Activated naive CD4-positive, alpha-beta T cell treated with anti-CD3 and anti-CD28 coated beads, Interleukin-2, amount 50 U/mL, for 72 hours (primary cell): ENCODE results near the gene OCA2. TPM values are rescaled to one million over a fixed set of nuclear protein-coding genes. Genes with fewer than 3 reads are reported as not detected.

Source experiments
- ATAC-seq, 2 donors: fragments of 150-1000 bp; cut with Tn5 transposase; 2 replicates each; pipeline ENCODE4 v1.10.0; 2021; ENCODE audit warnings: mild to moderate bottlenecking in 2 of 2, moderate library complexity in 2 of 2
- DNase-seq, 2 donors: peaks; one replicate each; pipeline ENCODE4 v3.0.0; 2021 to 2022; ENCODE audit warnings: low spot score in 2 of 2
- H3K27ac Mint-ChIP-seq, 2 donors: one replicate each; pipeline ENCODE4 v1.8.0; 2022; ENCODE audit warnings: mild to moderate bottlenecking in 2 of 2, mixed read lengths in 2 of 2
- H3K36me3 Mint-ChIP-seq, 2 donors: one replicate each; pipeline ENCODE4 v1.8.0; 2022; ENCODE audit warnings: mixed read lengths in 2 of 2
- H3K9me3 Mint-ChIP-seq, 2 donors: one replicate each; pipeline ENCODE4 v1.8.0; 2022; ENCODE audit warnings: mixed read lengths in 2 of 2
- total RNA-seq, 2 donors: library from RNA; stranded (reverse); gene quantifications; one replicate each; pipeline ENCODE4 v1.2.3, GENCODE V29; 2022

Gene OCA2
- total RNA-seq, 2 donors from 2014 or later, result not detected

DNA sequence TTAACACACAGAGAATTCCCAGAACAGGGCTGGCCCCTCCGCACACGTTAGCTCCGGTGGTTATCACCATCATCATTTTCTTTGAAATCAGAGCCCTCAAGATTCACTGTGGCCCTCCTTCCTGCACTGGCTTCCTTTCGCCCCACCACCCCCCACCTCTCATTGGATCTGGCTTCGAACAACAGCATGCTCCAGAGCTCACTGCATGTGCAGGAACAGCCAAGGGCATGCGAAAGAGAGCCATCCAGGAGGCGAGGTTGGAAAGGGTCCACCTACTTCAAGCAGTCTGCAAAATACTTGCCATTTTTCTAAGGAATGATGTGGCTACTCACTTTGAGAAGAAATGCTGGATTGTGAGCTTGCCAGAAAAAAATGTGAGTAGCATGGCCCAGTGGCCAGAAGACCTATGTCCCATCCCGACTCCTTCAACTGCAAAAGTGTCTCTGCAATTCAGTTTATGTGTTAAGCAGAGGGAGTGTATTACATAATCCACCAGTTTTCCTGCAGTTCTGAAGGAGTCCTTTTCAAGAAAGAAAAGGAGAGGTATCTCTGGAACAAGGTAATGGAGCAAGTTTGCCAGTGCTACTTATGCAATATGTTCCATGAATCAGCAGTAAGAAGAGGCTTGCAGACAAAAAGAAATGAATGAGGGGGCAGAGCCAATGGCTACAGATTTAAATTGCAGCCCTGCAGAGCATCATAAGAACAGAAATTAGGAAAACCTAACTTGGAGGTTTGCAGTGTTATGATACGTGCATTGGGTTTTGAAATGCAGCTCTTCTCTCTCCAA lies 92.8 kb downstream of the OCA2 start:
- Mint-ChIP-seq H3K27ac (no peak overlapping the region), H3K36me3 (no peaks in the 10 kb centered on the region), H3K9me3 (peaks cover 5 to 9% of the 10 kb centered on the region in 2 donors)
- ATAC-seq, result no peak
- DNase-seq, result no peak

- Mint-ChIP-seq H3K27ac (no peak overlapping the region), H3K9me3 (peaks cover 5 to 9% of the 10 kb centered on the region in 2 donors), H3K36me3 (no peaks in the 10 kb centered on the region)
- DNase-seq, result no peak
- ATAC-seq, result no peak
Measured at GRCh38 chr15:28005004-28005527, 94.0 kb downstream of the OCA2 start.

- Mint-ChIP-seq H3K9me3 (peaks cover 5 to 9% of the 10 kb centered on the region in 2 donors), H3K36me3 (no peaks in the 10 kb centered on the region), H3K27ac (no peak overlapping the region)
- DNase-seq (no peak), ATAC-seq (no peak)
Measured at GRCh38 chr15:28004143-28005003, 94.7 kb downstream of the OCA2 start.

GRCh38 chr15:28003302-28004037 lies 95.6 kb downstream of the OCA2 start:
- H3K36me3 Mint-ChIP-seq, result no peaks in the 10 kb centered on the region

DNA sequence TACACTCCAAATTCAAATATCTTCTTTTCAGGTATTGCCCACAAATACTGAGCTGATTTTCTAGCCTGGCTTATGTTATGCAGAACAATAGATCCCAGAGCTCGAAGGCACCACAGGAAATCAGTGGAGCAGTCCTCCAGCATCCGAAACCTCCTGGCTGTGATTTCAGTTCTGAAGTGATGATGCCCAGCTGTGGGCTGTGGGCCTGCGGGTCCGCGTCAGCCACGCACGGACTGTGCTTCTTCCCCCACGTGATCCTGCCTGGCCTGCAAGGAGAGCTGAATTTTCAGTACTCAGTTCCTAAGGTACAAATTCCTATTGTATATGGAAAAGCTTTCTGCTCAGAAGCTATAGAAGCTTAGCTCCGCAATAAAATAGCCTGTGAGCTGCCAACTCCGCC lies 96.2 kb downstream of the OCA2 start:
- ATAC-seq, result no peak
- Mint-ChIP-seq H3K27ac (no peak overlapping the region), H3K9me3 (peaks cover 4 to 9% of the 10 kb centered on the region in 2 donors), H3K36me3 (no peaks in the 10 kb centered on the region)
- DNase-seq, result no peak

More at GRCh38 chr15:28003302-28004037, 95.6 kb downstream of the OCA2 start:
- ATAC-seq (no peak), DNase-seq (no peak)
- Mint-ChIP-seq H3K9me3 (peaks cover 8 to 9% of the 10 kb centered on the region in 2 donors), H3K27ac (no peak overlapping the region)

DNA sequence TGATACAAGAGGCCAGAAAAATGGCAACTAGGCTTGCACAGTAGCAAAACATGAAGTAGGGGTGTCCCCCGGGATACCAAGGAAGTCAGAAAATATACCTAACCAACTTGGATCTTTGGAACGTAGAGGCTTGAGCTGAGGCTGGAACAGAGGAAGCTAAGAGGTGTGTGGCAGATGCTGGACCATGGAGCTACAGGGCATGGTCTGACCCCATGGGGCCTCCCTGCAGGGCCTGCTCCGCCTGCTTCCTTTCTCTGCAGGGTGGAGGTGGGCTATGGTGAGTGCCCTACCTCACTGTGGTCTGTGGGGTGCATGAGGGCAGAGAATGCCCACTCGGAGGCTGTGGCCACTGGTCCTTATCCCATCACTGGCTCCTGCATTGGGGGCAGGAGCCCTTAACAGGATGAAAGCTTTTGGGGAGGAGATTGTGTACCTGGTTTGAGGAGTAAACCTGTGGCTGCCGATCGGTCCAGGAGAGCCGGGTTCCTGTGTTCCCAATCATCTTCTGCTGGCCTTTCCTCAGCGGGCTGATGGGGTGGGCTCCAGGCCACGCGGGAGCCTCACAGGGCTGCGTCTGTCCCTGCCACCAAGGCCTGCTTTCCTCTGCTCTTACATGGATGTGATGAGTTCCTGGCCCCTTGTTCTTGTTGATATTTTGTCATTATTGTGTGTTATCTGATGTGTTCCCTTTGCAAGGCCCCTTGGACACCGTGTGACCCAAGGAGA lies 96.8 kb downstream of the OCA2 start:
- H3K27ac Mint-ChIP-seq, result no peak overlapping the region
- H3K36me3 Mint-ChIP-seq, result no peaks in the 10 kb centered on the region
- DNase-seq (no peak), ATAC-seq (no peak)
- H3K9me3 Mint-ChIP-seq, result peaks cover 4 to 9% of the 10 kb centered on the region in 2 donors

DNA sequence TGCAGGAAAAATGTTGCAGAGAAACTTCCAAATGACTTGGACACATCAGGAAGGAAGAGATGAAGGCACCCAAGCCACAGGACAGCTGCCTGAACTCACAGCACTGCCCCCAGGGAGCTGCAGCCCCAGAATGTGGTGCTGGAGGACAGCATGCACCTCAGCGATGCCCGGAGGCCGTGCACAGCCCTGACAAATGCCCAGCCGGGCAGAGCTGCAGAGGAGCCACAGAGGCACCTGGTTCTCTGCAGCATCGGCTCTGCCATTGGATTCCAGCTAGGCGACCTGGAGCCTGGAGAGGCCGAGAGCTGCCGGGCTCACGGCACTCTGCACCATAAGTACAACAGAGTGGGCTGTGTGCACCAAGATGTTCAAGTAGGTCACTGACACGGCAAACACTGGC lies 97.5 kb downstream of the OCA2 start:
- ATAC-seq, result no peak

DNA sequence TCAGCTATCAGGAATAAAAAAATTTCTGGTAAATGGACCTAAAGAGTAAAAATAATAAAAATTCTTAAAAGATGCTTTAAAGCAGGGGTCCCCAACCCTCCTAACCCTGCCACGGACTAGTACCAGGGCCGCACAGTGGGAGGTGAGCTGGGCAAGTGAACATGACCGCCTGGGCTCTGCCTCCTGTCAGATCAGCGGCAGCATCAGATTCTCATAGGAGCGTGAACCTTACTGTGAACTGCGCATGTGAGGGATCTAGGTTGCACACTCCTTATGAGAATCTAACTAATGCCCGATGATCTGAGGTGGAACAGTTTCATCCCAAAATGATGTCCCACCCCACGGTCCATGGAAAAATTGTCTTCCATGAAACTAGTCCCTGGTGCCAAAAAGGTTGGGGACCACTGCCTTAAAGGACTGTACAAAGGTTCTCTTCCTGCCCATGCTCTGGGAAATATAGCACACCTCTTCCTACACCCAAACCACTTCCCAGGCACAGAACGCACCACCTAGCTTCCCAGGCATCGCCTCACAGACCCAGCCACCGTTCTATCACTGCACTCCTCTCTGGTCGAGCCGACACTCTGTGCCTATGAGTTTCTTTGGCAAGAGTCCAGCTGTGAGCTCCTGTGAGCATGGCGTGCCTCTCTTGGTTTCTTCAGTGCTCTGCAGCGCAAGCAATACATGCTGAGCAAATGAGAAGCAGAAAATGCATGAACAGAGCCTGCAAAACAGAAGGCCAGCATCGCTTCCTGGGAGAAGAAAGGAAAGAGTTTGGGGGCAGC lies 104.9 kb downstream of the OCA2 start:
- DNase-seq, result no peak
- peaks cover 0 to 6% of the 10 kb centered on the region in 2 donors for H3K36me3 Mint-ChIP-seq
- no peak overlapping the region for H3K27ac Mint-ChIP-seq
- peaks cover 12 to 18% of the 10 kb centered on the region in 2 donors for H3K9me3 Mint-ChIP-seq
- no peak for ATAC-seq

More for the DNA sequence above, 97.5 kb downstream of the OCA2 start:
- DNase-seq, result no peak
- H3K27ac Mint-ChIP-seq, result no peak overlapping the region
- H3K9me3 Mint-ChIP-seq, result peaks cover 5 to 14% of the 10 kb centered on the region in 2 donors
- H3K36me3 Mint-ChIP-seq, result peaks cover 0 to 4% of the 10 kb centered on the region in 2 donors

DNA sequence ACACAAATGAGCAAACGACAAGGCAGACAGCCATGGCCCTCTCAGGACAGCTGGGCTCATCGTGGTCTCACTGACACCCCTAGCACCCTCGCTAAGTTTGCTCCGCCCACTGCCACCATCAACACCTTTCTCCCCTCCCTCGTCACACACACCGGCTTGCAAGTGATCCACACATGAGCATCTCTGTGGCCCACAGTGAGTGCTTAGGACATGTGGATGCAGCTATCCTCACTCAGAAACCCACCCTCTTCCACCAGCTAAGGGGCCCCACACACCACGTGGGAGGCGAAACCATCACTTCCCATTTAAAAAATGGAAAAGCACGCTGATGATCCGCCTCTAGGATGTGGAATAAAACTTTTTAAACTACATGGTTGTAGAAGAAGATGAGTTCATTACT lies 105.6 kb downstream of the OCA2 start:
- Mint-ChIP-seq H3K36me3 (peaks cover 0 to 6% of the 10 kb centered on the region in 2 donors), H3K27ac (no peak overlapping the region), H3K9me3 (peaks cover 9 to 18% of the 10 kb centered on the region in 2 donors)
- ATAC-seq, result no peak
- no peak for DNase-seq

DNA sequence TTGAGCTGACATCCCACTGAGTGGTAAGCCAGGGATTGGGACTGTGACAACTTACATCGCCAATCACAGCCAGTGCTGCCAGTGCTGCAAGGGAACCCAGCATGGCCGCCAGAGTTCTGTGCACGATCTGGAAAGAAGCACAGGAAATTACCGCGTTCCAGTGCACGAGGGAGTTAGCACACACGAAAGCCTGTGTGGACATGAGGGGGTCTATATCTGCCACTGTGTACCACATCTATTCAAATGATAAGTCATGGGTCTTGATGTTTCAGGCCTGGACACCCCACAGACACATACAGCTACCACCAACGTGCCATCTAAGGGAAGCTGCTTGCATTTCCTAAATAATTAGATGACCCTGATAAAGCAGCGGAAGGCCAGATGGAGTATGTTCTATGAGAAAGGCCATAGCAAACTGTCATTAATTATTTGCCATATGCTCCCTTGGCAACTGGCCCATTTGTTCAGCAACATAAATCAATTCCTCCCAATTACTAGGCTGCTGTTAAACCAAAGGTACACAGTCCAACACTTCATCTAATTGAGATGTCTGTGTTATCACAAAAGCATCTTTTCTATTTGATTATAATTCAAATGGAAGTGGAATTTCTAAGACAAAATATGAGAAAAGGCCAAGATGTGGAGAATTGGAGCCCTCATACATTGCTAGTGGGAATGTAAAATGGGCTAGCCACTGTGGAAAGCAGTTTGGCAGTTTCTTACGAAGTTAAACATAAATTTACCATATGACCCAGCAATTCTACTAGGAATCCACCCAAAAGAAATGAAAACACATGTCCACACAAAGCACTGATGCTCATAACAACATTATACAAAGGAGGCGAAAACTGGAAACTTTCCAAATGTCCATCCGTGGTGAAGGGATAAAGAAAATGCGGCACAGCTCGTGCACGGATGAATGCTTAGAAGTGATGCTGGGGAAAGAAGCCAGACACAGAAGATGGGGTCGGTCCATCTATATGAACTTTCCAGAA lies 108.3 kb downstream of the OCA2 start:
- H3K27ac Mint-ChIP-seq, result no peak overlapping the region
- H3K36me3 Mint-ChIP-seq, result no peaks in the 10 kb centered on the region
- ATAC-seq, result no peak
- DNase-seq, result no peak
- peaks cover 3 to 8% of the 10 kb centered on the region in 2 donors for H3K9me3 Mint-ChIP-seq

DNA sequence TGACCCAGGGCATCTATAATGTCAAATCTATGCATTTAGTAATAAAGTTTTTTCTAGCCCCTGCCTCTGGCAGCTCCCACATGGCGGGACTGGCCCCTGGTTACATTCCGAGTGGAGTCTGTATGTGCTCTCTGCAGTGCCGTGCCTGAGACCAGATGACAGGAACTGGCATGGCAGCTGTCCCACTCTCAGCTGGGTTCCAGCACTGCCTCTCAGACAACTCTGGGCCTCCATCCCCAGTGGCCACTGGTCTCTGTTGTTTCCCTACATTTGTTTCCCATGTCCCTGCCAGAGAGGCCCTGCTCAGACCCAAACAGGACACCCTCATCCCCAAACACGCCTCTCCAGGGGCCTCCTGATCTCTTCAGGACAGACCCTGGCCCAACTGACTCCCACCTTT lies 109.3 kb downstream of the OCA2 start:
- ATAC-seq (no peak), DNase-seq (no peak)
- peaks cover 1 to 6% of the 10 kb centered on the region in 2 donors for H3K9me3 Mint-ChIP-seq
- no peaks in the 10 kb centered on the region for H3K36me3 Mint-ChIP-seq
- no peak overlapping the region for H3K27ac Mint-ChIP-seq

- Mint-ChIP-seq H3K9me3 (peaks cover 0 to 2% of the 10 kb centered on the region in 2 donors), H3K27ac (no peak overlapping the region), H3K36me3 (no peaks in the 10 kb centered on the region)
- ATAC-seq (no peak), DNase-seq (no peak)
Measured at GRCh38 chr15:27989427-27989826, 109.7 kb downstream of the OCA2 start.

GRCh38 chr15:27985099-27985498 lies 114.0 kb downstream of the OCA2 start:
- Mint-ChIP-seq H3K9me3 (no peaks in the 10 kb centered on the region), H3K27ac (no peak overlapping the region), H3K36me3 (no peaks in the 10 kb centered on the region)
- ATAC-seq (no peak), DNase-seq (no peak)

DNA sequence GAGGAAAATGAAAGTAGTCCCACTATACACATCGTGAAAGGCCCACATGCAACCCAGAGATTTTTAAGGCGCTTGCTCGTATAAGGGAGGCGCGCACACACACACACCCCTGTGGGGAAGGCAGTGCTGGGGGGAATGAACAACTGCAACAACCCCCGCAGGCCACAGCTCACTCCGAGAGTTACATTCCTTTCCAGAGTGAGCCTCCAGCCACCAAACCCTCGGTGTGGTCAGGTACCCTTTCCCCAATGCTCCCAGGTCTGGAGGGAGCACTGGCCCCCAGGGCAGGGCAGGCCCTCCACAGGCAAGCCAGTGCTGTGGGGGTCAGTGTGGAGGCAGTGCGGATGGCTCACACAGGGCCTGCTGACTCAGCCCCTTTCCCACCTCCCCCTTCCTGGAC lies 115.6 kb downstream of the OCA2 start:
- Mint-ChIP-seq H3K36me3 (no peaks in the 10 kb centered on the region), H3K27ac (no peak overlapping the region), H3K9me3 (no peaks in the 10 kb centered on the region)
- ATAC-seq (no peak), DNase-seq (no peak)
